RWPE1 (cell line): ENCODE data around the gene CDC45.

ENCODE experiments used
- CTCF ChIA-PET: fragments of 350-600 bp; sonication (Branson Sonifier 250); formaldehyde crosslinking; extraction: SDS; loops from one replicate; lab custom pipeline; 2021; lab: Yijun Ruan, JAX
- POLR2A ChIA-PET: fragments of 400-600 bp; formaldehyde crosslinking; extraction: SDS; loops from one replicate; lab custom pipeline; 2020; ENCODE audit warnings: antibody characterized with exemption; ENCODE audit not compliant: low non-redundant PET; lab: Yijun Ruan, JAX
- DNase-seq: peaks from one replicate; pipeline ENCODE4 v3.0.0; 2012; ENCODE audit warnings: low spot score
- H3K27ac ChIP-seq: fragments of 450-650 bp; 2 replicates; pipeline ENCODE4 v1.5.1; 2017
- TF ChIP-seq, protein P1 (sequence below): fragments of 450-650 bp; conservative IDR thresholded peaks from 2 replicates; pipeline ENCODE4 v1.5.1; 2017; ENCODE audit warnings: low read depth, mild to moderate bottlenecking

Gene CDC45

DNA sequence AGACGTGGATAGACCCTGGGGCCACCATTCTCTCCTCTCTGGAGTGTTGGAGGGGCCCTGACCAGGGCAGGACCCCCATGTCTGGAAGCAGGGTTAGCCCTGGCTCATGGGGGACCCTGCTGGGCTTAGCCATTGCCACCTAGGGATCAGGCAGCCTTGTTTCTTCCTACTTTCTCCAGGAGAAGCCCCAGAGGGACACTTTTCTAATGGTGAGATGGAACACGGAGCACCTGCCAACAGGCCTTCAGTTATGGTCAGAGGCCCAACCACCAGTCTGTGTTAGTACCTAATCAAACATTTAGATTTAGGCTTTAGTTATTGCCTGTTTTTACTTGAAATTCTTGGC lies 30.3 kb upstream of the CDC45 start:
- ChIA-PET CTCF (no interaction called here), POLR2A (no interaction called here)
- DNase-seq: no peak
- TF ChIP-seq, protein P1, sequence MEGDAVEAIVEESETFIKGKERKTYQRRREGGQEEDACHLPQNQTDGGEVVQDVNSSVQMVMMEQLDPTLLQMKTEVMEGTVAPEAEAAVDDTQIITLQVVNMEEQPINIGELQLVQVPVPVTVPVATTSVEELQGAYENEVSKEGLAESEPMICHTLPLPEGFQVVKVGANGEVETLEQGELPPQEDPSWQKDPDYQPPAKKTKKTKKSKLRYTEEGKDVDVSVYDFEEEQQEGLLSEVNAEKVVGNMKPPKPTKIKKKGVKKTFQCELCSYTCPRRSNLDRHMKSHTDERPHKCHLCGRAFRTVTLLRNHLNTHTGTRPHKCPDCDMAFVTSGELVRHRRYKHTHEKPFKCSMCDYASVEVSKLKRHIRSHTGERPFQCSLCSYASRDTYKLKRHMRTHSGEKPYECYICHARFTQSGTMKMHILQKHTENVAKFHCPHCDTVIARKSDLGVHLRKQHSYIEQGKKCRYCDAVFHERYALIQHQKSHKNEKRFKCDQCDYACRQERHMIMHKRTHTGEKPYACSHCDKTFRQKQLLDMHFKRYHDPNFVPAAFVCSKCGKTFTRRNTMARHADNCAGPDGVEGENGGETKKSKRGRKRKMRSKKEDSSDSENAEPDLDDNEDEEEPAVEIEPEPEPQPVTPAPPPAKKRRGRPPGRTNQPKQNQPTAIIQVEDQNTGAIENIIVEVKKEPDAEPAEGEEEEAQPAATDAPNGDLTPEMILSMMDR: no peak
- peak overlapping the region; percentile 95 for H3K27ac ChIP-seq

DNA sequence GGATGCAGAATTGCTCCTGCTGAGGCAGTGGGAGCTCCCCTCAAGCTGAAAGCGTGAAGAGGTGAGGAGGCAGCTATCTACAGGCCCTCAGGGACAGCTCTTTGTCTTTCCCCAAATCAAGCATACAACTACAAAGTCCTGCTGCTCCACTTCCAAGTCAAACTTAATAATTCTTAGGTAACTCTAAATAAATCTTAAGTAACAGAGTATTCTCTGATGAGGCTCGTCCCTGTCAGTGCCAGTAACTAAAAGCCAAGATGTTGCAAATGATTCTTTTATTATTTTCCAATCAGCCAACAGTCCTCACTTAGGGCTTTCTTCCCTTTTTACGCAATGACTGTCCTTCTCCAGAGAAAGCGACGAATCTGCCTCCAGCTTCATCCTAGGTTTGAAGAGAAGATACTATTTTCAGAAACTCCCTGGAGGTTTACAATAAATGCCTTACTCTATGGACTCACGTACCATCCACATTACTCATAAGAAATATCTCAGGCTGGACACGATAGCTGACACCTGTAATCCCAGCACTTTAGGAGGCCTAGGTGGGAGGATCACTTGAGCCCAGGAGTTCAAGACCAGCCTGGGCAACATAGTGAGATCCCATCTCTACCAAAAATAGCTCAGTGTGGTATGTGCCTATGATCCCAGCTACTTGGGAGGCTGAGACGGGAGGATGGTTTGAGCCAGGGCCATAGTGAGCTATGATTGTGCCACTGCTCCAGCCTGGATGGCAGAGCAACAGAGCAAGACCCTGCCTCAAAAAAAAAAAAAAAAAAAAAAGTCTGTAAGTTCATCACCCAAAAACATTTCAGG lies 29.2 kb upstream of the CDC45 start:
- TF ChIP-seq, protein P1: no peak

DNA sequence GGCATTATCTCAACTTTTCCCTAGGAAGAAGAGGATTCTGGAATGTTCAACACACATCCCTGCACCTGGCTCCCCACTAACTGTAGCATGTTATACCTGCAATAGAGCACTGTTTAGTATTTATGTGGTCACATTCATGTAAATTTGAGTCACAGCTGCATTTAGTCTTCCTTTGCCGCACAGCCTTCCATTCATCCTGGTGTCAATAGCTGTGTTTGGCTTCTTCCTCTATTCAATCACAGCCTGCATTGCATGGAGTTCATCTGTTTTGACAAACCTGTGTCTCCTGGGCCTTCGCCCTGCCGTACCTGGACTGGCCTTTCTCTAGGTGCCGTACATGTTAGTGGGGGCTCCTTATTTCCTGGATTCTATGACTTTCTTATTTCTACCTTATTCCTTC lies 28.1 kb upstream of the CDC45 start:
- POLR2A ChIA-PET: no interaction called here
- no peak overlapping the region for H3K27ac ChIP-seq
- CTCF ChIA-PET: no interaction called here
- TF ChIP-seq, protein P1: no peak
- no peak for DNase-seq

More for the DNA sequence above, 29.2 kb upstream of the CDC45 start:
- H3K27ac ChIP-seq: no peak overlapping the region
- no peak for DNase-seq
- POLR2A ChIA-PET: no interaction called here
- CTCF ChIA-PET: no interaction called here

DNA sequence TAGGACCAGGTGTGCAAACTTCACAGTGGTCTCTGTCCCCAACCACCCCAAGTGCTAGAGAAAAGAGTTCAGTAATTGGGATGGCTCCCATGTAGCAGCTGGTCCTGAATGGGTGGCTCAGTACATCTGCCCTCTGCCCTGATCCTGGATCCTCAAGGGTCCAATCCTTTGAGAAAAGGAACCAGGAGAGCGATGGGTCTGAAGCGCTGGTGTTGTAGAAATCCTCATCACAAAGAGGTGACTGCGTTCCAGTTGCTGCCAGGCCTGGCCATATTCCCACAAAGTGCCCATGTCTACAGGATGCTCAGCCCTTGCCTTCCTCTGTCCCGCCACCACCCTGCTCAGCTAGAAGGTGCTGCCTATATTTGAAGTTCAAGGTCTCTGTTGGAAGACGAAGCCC lies 26.0 kb upstream of the CDC45 start:
- DNase-seq: no peak
- CTCF ChIA-PET: interaction anchor here (0.5 kb wide), 1 partner anchor 226 kb away, joined by 3 read pairs; no protein-coding TSS in a partner anchor
- POLR2A ChIA-PET: no interaction called here

DNA sequence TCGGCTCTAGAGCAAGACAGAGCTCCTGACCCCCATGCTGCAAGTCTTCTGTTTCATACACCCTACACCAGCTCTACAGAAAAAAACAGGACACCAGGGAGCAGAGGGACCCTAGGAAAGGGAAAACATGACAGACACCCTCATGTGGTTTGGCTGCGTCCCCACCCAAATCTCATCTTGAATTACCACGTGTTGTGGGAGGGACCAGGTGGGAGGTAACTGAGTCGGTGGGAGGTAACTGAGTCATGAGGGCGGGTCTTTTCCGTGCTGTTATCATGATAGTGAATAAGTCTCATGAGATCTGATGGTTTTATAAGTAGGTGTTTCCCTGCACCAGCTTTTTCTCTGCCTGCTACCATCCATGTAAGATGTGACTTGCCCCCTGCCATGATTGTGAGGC lies 25.6 kb upstream of the CDC45 start:
- no peak for DNase-seq
- TF ChIP-seq, protein P1: no peak
- ChIA-PET POLR2A (no interaction called here), CTCF (interaction anchor here (0.5 kb wide), 1 partner anchor 226 kb away, joined by 3 read pairs; no protein-coding TSS in a partner anchor)
- no peak overlapping the region for H3K27ac ChIP-seq

More for the DNA sequence above, 26.0 kb upstream of the CDC45 start:
- TF ChIP-seq, protein P1: no peak
- H3K27ac ChIP-seq: no peak overlapping the region

DNA sequence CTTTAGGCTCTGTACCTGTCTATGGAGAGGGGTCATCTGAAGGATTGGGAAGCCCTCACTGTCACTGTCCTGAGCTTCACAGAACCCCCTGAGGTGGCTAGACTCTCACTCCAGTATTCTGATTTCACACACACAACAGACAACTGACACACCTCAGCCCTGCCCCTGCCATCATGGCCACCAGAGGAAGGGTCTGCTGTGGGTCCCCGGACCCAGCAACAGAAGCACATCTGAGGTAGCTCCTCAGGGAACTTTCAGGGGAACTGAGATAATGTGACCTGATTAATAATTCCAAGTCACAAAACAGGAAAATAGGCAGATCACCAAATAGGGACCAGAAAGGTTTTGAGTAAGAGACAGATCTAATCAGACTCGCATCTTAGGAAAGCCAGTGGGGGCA lies 24.7 kb upstream of the CDC45 start:
- CTCF ChIA-PET: interaction anchor here (0.6 kb wide), 1 partner anchor 46 kb away, joined by 4 read pairs; no protein-coding TSS in a partner anchor
- TF ChIP-seq, protein P1: no peak
- POLR2A ChIA-PET: no interaction called here
- H3K27ac ChIP-seq: peak overlapping the region; percentile 69
- DNase-seq: no peak
